ENCODE data around the gene SMG5.

DNA sequence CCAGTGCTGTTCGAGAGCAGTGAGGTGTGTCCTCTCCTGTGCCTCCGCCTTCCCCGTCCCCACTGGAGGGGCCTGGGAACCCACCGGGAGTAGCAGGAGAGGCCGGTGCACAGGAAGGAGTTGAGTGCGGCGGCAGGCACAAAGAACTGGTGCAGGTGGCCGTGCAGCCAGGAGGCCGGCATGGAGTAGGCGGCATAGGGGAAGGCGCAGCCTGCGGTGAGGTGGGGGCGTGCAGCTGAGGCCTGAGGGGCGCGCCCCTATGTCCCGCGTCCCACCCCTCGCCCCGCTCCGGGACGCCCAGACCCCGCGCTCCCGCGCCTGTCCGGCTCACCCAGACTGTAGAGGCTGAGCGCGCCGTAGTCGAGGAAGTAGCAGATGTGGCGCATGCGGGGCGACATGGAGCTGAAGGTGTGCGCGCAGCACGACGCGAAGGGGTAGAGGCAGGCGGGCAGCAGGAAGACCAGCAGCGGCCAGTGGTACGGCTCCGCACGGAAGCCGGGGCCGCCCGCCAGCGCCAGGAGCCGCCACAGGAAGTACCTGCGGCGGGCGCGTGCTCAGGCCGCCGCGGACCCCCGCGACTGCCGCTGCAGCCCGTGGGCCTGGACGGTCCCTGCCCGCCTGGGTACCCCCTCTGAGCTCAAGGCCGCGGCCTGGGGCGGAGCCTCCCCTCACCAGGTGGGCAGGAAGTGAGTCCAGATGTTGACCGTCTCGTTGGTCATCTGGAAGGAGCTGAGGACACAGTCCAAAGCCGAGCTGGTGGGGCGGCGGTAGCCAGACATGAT lies 37.0 kb downstream of the SMG5 start:
- TF ChIP-seq, protein P1, sequence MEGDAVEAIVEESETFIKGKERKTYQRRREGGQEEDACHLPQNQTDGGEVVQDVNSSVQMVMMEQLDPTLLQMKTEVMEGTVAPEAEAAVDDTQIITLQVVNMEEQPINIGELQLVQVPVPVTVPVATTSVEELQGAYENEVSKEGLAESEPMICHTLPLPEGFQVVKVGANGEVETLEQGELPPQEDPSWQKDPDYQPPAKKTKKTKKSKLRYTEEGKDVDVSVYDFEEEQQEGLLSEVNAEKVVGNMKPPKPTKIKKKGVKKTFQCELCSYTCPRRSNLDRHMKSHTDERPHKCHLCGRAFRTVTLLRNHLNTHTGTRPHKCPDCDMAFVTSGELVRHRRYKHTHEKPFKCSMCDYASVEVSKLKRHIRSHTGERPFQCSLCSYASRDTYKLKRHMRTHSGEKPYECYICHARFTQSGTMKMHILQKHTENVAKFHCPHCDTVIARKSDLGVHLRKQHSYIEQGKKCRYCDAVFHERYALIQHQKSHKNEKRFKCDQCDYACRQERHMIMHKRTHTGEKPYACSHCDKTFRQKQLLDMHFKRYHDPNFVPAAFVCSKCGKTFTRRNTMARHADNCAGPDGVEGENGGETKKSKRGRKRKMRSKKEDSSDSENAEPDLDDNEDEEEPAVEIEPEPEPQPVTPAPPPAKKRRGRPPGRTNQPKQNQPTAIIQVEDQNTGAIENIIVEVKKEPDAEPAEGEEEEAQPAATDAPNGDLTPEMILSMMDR (IDR thresholded peaks at IDR 0.05; ENCODE audit: insufficient read depth, low read length, poor library complexity, severe bottlenecking): no peak
- no peak for TF ChIP-seq EZH2phosphoT487 (conservative IDR thresholded peaks at IDR 0.05; ENCODE audit: low read length)

Measured in SU-DHL-6 (cell line).